K562 (cell line): ENCODE measurements around the gene KIF1A. TPM values are rescaled to one million over a fixed set of nuclear protein-coding genes. Genes with fewer than 3 reads are reported as not detected.

Experiments used
- ATAC-seq: fragments of 200-7000 bp; cut with Tn5 transposase; 3 replicates; pipeline ENCODE4 v1.9.1; 2020; ENCODE audit warnings: moderate library complexity
- BruUV-seq: library from RNA; stranded (reverse); fragments of 400-500 nt; replicated peaks from 2 replicates; lab custom pipeline; 2021; lab: Mats Ljungman, UMichigan
- CTCF ChIA-PET: fragments of 300-600 bp; formaldehyde crosslinking; extraction: SDS; loops from one replicate; lab custom pipeline; 2021; ENCODE audit warnings: low intra/inter-chr PET ratio; lab: Yijun Ruan, JAX
- POLR2A ChIA-PET: fragments of 300-600, 350-650 bp; sonication (Branson Sonifier 250); formaldehyde crosslinking; extraction: SDS; loops from one replicate; lab custom pipeline; 2021; ENCODE audit warnings: antibody characterized with exemption, inconsistent platforms; lab: Yijun Ruan, JAX
- DNase-seq, 4 experiments: peaks; one replicate each; pipeline versions ENCODE4 v3.0.0 to v3.0.0-alpha.2; 2011 to 2018; ENCODE audit warnings: low spot score in 3 of 4, mixed read lengths in 3 of 4; ENCODE audit errors: extremely low read depth in 1 of 4
- FAIRE-seq: peaks from 2 replicates; lab custom pipeline; 2011; peaks lifted over from hg19 to GRCh38; lab: Jason Lieb, UNC
- H2AFZ ChIP-seq: 2 replicates; pipeline ENCODE4 v1.6.0; 2011; ENCODE audit warnings: low read depth, low read length, control low read depth, inconsistent platforms
- H3K27ac ChIP-seq: fragments of 200-600 bp; 3 replicates; pipeline ENCODE4 v1.8.0; 2011; ENCODE audit warnings: low read depth, mild to moderate bottlenecking, control low read depth, inconsistent platforms, low read length, moderate library complexity, mixed read lengths; ENCODE audit errors: extremely low read depth
- H3K27me3 ChIP-seq, 2 experiments: fragments of 300-600 bp in 1 of 2; 2 replicates in 1 of 2; 3 replicates in 1 of 2; pipeline versions ENCODE4 v1.6.0 to v1.8.0; 2011; ENCODE audit warnings: inconsistent platforms in 2 of 2, low read length in 2 of 2, mild to moderate bottlenecking in 1 of 2, mixed read lengths in 1 of 2, moderate library complexity in 1 of 2; ENCODE audit not compliant: control insufficient read depth in 2 of 2, insufficient read depth in 2 of 2
- H3K36me3 ChIP-seq: fragments of 300-600 bp; 3 replicates; pipeline ENCODE4 v1.8.0; 2011; ENCODE audit warnings: mild to moderate bottlenecking, low read length, inconsistent platforms; ENCODE audit not compliant: control insufficient read depth, insufficient read depth
- H3K4me1 ChIP-seq, 2 experiments: fragments of 200-600 bp in 1 of 2; replicated peaks in 1 of 2; 2 replicates in 1 of 2; 3 replicates in 1 of 2; pipeline versions ENCODE4 v1.5.1 to v1.8.0; 2011; ENCODE audit warnings: inconsistent platforms in 2 of 2, low read length in 2 of 2, mild to moderate bottlenecking in 1 of 2, mixed read lengths in 1 of 2, moderate library complexity in 1 of 2; ENCODE audit not compliant: control insufficient read depth in 2 of 2, insufficient read depth in 2 of 2
- H3K4me2 ChIP-seq: 2 replicates; pipeline ENCODE4 v1.6.1; 2011; ENCODE audit warnings: low read length, control low read depth, inconsistent platforms, mixed read lengths; ENCODE audit not compliant: insufficient read depth
- H3K4me3 ChIP-seq: fragments of 200-600 bp; sonication (generic), shearing (Covaris generic); 2 replicates; pipeline ENCODE4 v1.5.1; 2016; ENCODE audit warnings: control low read depth, inconsistent platforms
- H3K79me2 ChIP-seq: fragments of 200-600 bp; 3 replicates; pipeline ENCODE4 v1.8.0; 2011; ENCODE audit warnings: low read length, inconsistent platforms; ENCODE audit not compliant: control insufficient read depth, insufficient read depth
- H3K9ac ChIP-seq, 2 experiments: 2 replicates each; pipeline versions ENCODE4 v1.6.0 to v1.6.1; 2011; ENCODE audit warnings: low read depth in 2 of 2, low read length in 2 of 2, control low read depth in 1 of 2, inconsistent platforms in 1 of 2, mild to moderate bottlenecking in 1 of 2, mixed read lengths in 1 of 2; ENCODE audit not compliant: insufficient read depth in 1 of 2
- H3K9me1 ChIP-seq: one replicate; pipeline ENCODE4 v1.6.0; 2011; ENCODE audit warnings: inconsistent platforms, mild to moderate bottlenecking, low read length, moderate library complexity; ENCODE audit not compliant: control insufficient read depth, insufficient read depth
- H3K9me3 ChIP-seq: replicated peaks from 2 replicates; pipeline ENCODE4 v1.5.1; 2011; ENCODE audit warnings: low read depth, low read length, inconsistent platforms; ENCODE audit not compliant: control insufficient read depth, insufficient read depth
- H4K20me1 ChIP-seq: replicated peaks from 2 replicates; pipeline ENCODE4 v1.6.1; 2011; ENCODE audit warnings: low read length, inconsistent platforms, mixed read lengths; ENCODE audit not compliant: control insufficient read depth, insufficient read depth
- CEBPG ChIP-seq, 3 experiments: fragments of 200-800 bp in 1 of 3; sonication (Bioruptor generic) in 1 of 3; sonication (generic) in 1 of 3; formaldehyde crosslinking in 1 of 3; IDR thresholded peaks in 2 of 3; conservative IDR thresholded peaks in 1 of 3; 2 replicates each; pipeline versions ENCODE4 v1.6.1 to v1.8.0; 2016 to 2022; ENCODE audit warnings: missing compliant biosample characterization in 2 of 3, missing genetic modification characterization in 2 of 3, mild to moderate bottlenecking in 1 of 3, missing genetic modification reagents in 1 of 3
- COPS2 ChIP-seq: fragments of 450-650 bp; conservative IDR thresholded peaks from 2 replicates; pipeline ENCODE4 v1.6.1; 2016; ENCODE audit warnings: mild to moderate bottlenecking, moderate library complexity
- GTF2A2 ChIP-seq: IDR thresholded peaks from 2 replicates; pipeline ENCODE4 v1.6.1; 2016; ENCODE audit warnings: mild to moderate bottlenecking, missing genetic modification characterization, missing compliant biosample characterization
- POLR3A ChIP-seq: IDR thresholded peaks from 2 replicates; pipeline ENCODE4 v1.6.1; 2011; ENCODE audit warnings: borderline replicate concordance, mild to moderate bottlenecking, moderate library complexity; ENCODE audit not compliant: insufficient read length, insufficient read depth; ENCODE audit errors: extremely low read depth
- PYGO2 ChIP-seq: fragments of 450-650 bp; IDR thresholded peaks from 2 replicates; pipeline ENCODE4 v1.6.1; 2016; ENCODE audit warnings: mild to moderate bottlenecking, missing genetic modification characterization, moderate library complexity, missing compliant biosample characterization
- RFX1 ChIP-seq: fragments of 450-650 bp; IDR thresholded peaks from 2 replicates; pipeline ENCODE4 v1.6.1; 2016; ENCODE audit warnings: mild to moderate bottlenecking, moderate library complexity
- ZNF124 ChIP-seq: sonication (generic); formaldehyde crosslinking; IDR thresholded peaks from 2 replicates; pipeline ENCODE4 v1.8.1; 2022; ENCODE audit warnings: missing genetic modification reagents
- ZNF57 ChIP-seq: fragments of 450-650 bp; formaldehyde crosslinking; IDR thresholded peaks from 2 replicates; pipeline ENCODE4 v1.4.0; 2020; ENCODE audit warnings: mild to moderate bottlenecking, moderate library complexity
- whole genome bisulfite sequencing: fragments of 100-300 bp; shearing (Covaris generic); methylation state at CpG from one replicate; pipeline ENCODE4 v1.1.6; 2016; ENCODE audit warnings: low coverage, mixed read lengths; ENCODE audit not compliant: insufficient coverage; ENCODE audit errors: missing lambda C conversion rate; 5-methylcytosine and 5-hydroxymethylcytosine counted together
- in situ Hi-C: fragments of 300-500 bp; cut with MboI; formaldehyde crosslinking; loops from 4 replicates; pipeline ENCODE4 v1.15.0; 2018; ENCODE audit warnings: inconsistent platforms, mixed read lengths
- intact Hi-C: fragments of 100-400 bp; cut with micrococcal nuclease; formaldehyde crosslinking; loops from 2 replicates; pipeline ENCODE4 v1.14.2; 2022
- polyA plus RNA-seq, 8 experiments: library from polyadenylated mRNA; depleted of rRNA in 4 of 8; stranded (reverse) in 5 of 8; unstranded in 3 of 8; fragments of >200 nt; fragmentation: Nextera tagmentation in 2 of 8; fragmentation: Illumina TruSeq in 1 of 8; extraction: Ambion mirVana in 2 of 8; extraction: Trizol in 1 of 8; gene quantifications; 2 replicates each; pipeline versions ENCODE4 v1.2.1 to v1.2.3, GENCODE V29; 2011 to 2014; ENCODE audit warnings: inconsistent platforms in 1 of 8, missing spikeins in 1 of 8
- total RNA-seq, 7 experiments: library from RNA; depleted of rRNA in 6 of 7; stranded (reverse); fragments of >200 nt in 6 of 7; fragmentation: Illumina TruSeq in 2 of 7; extraction: Trizol in 2 of 7; gene quantifications; 2 replicates each; pipeline versions ENCODE4 v1.2.1 to v1.2.3, GENCODE V29; 2011 to 2021; ENCODE audit warnings: low replicate concordance in 1 of 7
- TF ChIP-seq, protein P1 (sequence below): fragments of 450-650 bp; conservative IDR thresholded peaks from 2 replicates; pipeline ENCODE4 v1.6.1; 2016; ENCODE audit warnings: missing genetic modification characterization, low read depth, mild to moderate bottlenecking, missing compliant biosample characterization, moderate library complexity
- TF ChIP-seq, protein P2 (sequence below): fragments of 450-650 bp; IDR thresholded peaks from 2 replicates; pipeline ENCODE4 v1.6.1; 2017; ENCODE audit warnings: antibody characterized with exemption
- TF ChIP-seq, protein P3 (sequence below), 2 experiments: fragments of 450-650 bp; formaldehyde crosslinking in 1 of 2; IDR thresholded peaks; 2 replicates each; pipeline versions ENCODE4 v1.4.0 to v1.6.1; 2014 to 2020; ENCODE audit warnings: mild to moderate bottlenecking in 2 of 2, borderline replicate concordance in 1 of 2, low read depth in 1 of 2

The KIF1A gene
- total and polyA plus RNA-seq, 9 of the 15 experiments (the other 6 are each of a cell fraction or from before 2014, with no cell fraction given): 0.07 to 1.4 (median 0.45) TPM; not detected in 2

DNA sequence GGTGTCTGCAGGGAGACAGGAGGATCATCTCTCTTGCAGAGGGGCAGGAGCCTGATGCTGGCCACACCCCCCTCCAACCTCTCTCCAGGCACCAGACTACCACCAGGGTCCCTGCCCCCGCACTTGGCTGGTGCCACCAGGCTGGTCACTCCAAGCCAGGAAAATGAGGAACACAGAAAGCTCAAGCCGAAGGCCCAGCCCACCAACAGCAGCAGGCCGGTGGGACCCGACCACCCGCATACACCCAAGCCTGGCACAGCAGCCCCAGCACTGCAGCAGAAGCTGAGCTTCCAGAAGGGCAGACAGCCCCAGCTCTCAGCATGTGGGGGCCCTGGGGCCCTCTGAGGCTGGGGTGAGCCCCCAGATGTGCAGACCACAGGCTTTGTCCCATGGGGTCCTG, 52.7 kb downstream of the KIF1A start:
- POLR2A ChIA-PET: no interaction called here
- BruUV-seq: no TSS peak
- DNase-seq (no peak), FAIRE-seq (no peak), ATAC-seq (no peak)
- Histone ChIP-seq H3K36me3 (no peaks in the 10 kb centered on the region), H3K9ac (no peak overlapping the region), H3K4me2 (no peak overlapping the region), H3K27me3 (0 out of 5 replicates have a peak, but pooled peaks cover 0 to 2% of the 10 kb centered on the region in 2 experiments), H3K27ac (no peak overlapping the region), H2AFZ (no peak overlapping the region), H3K4me3 (no peak overlapping the region), H3K79me2 (no peaks in the 10 kb centered on the region), H3K9me1 (no peaks in the 10 kb centered on the region), H4K20me1 (0 out of 2 replicates have a peak, but pooled peaks cover 2% of the 10 kb centered on the region), H3K4me1 (no peaks in the 10 kb centered on the region; a peak in 2 of 5 replicates), H3K9me3 (no peaks in the 10 kb centered on the region)
- in situ Hi-C loops: no loop called here
- CTCF ChIA-PET: no interaction called here
- WGBS: 0% methylated on average over 5 of the region's 5 CpGs
- intact Hi-C loops: no loop called here
- TF ChIP-seq GTF2A2 (tag): no peak
- TF ChIP-seq, protein P1, sequence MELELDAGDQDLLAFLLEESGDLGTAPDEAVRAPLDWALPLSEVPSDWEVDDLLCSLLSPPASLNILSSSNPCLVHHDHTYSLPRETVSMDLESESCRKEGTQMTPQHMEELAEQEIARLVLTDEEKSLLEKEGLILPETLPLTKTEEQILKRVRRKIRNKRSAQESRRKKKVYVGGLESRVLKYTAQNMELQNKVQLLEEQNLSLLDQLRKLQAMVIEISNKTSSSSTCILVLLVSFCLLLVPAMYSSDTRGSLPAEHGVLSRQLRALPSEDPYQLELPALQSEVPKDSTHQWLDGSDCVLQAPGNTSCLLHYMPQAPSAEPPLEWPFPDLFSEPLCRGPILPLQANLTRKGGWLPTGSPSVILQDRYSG (tag): no peak
- no peak for TF ChIP-seq COPS2
- TF ChIP-seq ZNF57 (CRISPR knock-in tag): no peak
- no peak for TF ChIP-seq ZNF124 (CRISPR knock-in tag)
- TF ChIP-seq, protein P2, sequence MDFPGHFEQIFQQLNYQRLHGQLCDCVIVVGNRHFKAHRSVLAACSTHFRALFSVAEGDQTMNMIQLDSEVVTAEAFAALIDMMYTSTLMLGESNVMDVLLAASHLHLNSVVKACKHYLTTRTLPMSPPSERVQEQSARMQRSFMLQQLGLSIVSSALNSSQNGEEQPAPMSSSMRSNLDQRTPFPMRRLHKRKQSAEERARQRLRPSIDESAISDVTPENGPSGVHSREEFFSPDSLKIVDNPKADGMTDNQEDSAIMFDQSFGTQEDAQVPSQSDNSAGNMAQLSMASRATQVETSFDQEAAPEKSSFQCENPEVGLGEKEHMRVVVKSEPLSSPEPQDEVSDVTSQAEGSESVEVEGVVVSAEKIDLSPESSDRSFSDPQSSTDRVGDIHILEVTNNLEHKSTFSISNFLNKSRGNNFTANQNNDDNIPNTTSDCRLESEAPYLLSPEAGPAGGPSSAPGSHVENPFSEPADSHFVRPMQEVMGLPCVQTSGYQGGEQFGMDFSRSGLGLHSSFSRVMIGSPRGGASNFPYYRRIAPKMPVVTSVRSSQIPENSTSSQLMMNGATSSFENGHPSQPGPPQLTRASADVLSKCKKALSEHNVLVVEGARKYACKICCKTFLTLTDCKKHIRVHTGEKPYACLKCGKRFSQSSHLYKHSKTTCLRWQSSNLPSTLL: no peak
- TF ChIP-seq POLR3A: no peak
- TF ChIP-seq PYGO2: no peak
- TF ChIP-seq, protein P3, sequence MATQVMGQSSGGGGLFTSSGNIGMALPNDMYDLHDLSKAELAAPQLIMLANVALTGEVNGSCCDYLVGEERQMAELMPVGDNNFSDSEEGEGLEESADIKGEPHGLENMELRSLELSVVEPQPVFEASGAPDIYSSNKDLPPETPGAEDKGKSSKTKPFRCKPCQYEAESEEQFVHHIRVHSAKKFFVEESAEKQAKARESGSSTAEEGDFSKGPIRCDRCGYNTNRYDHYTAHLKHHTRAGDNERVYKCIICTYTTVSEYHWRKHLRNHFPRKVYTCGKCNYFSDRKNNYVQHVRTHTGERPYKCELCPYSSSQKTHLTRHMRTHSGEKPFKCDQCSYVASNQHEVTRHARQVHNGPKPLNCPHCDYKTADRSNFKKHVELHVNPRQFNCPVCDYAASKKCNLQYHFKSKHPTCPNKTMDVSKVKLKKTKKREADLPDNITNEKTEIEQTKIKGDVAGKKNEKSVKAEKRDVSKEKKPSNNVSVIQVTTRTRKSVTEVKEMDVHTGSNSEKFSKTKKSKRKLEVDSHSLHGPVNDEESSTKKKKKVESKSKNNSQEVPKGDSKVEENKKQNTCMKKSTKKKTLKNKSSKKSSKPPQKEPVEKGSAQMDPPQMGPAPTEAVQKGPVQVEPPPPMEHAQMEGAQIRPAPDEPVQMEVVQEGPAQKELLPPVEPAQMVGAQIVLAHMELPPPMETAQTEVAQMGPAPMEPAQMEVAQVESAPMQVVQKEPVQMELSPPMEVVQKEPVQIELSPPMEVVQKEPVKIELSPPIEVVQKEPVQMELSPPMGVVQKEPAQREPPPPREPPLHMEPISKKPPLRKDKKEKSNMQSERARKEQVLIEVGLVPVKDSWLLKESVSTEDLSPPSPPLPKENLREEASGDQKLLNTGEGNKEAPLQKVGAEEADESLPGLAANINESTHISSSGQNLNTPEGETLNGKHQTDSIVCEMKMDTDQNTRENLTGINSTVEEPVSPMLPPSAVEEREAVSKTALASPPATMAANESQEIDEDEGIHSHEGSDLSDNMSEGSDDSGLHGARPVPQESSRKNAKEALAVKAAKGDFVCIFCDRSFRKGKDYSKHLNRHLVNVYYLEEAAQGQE (IDR thresholded peaks at IDR 0.05; ENCODE audit: borderline replicate concordance): no peak
- TF ChIP-seq, protein P3 (CRISPR knock-in tag; IDR thresholded peaks at IDR 0.05; ENCODE audit: low read depth): no peak
- no peak for TF ChIP-seq CEBPG (CRISPR knock-in tag; IDR thresholded peaks at IDR 0.05)
- TF ChIP-seq CEBPG (tag; conservative IDR thresholded peaks at IDR 0.05 in 1 of 2, IDR thresholded peaks at IDR 0.05 in 1 of 2): no peak
- TF ChIP-seq RFX1: no peak
